HS-5 (cell line): ENCODE results near the gene ZKSCAN4.
A peak's percentile ranks its signal among the peaks of the same experiment; 100 is the strongest.

ENCODE experiments used
- DNase-seq: peaks from one replicate; pipeline ENCODE4 v3.0.0-alpha.2; 2012; ENCODE audit warnings: low read depth

The ZKSCAN4 gene

DNA sequence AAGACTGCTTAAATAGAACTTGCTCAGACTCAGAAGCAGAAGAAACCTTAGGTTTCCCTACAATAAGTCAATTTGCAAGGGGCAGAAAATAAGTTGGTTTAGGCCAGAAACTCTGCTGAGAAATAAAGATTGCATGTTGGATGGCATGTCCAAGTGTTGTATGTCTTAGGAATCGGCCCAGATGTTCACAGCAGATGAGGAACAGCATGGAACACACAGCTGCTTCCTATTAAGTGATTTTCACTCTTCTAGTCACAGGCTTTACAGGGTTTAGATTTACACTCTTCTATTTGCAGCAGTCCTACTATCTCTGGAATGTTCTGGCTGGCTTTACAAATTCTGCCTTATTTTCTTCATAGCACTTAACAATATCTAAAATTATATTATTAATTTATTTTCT is 3.2 kb downstream of the ZKSCAN4 start:
- no peak for DNase-seq

GRCh38 chr6:28245206-28245941 is 6.7 kb downstream of the ZKSCAN4 start:
- DNase-seq = no peak

GRCh38 chr6:28243946-28244345 is 8.1 kb downstream of the ZKSCAN4 start:
- DNase-seq = no peak

DNA sequence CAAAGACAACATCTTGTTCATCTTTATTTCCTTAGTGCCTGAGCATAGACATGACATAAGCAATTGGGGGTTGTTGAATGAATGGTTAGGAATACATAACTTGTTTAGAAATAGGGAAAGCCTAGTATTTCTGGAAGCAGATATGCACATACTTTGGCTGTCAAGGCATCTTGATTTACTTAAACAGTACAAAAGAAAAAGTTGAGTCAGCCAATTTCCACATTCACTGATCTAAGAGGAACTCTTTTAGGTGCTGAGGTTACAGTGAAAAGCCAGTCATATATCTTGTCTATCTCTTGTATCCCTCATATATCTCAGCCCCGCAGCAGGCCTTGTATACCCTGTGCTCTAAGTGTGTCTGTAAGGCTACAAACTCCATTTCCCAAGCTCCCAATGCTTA is 11.6 kb downstream of the ZKSCAN4 start:
- no peak for DNase-seq

- no peak for DNase-seq
Measured at GRCh38 chr6:28239636-28240035, 12.4 kb downstream of the ZKSCAN4 start.

GRCh38 chr6:28235912-28236452 is 16.1 kb downstream of the ZKSCAN4 start:
- DNase-seq = no peak

DNA sequence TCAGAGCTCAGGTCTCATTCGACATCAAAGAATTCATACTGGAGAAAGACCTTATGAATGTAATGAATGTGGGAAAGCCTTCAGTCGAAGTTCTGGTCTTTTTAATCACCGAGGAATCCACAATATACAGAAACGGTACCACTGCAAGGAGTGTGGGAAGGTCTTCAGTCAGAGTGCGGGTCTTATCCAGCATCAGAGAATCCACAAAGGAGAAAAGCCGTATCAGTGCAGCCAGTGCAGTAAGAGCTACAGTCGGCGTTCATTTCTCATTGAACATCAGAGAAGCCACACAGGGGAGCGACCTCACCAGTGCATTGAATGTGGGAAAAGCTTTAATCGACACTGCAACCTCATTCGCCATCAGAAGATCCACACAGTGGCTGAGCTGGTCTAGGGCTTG is 19.3 kb downstream of the ZKSCAN4 start:
- DNase-seq = no peak

- no peak for DNase-seq
Measured at GRCh38 chr6:28226460-28226859, 25.6 kb downstream of the ZKSCAN4 start.

- DNase-seq = peak; percentile 76
Measured at GRCh38 chr6:28225056-28225834, 26.8 kb downstream of the ZKSCAN4 start, which contains the start of gene ZSCAN9. TSS of gene ZSCAN9 (plus strand) at chr6:28225275. CDS start at chr6:28227085, 1,810 bp downstream.

- no peak for DNase-seq
Measured at GRCh38 chr6:28224131-28225055, 27.7 kb downstream of the ZKSCAN4 start.

DNA sequence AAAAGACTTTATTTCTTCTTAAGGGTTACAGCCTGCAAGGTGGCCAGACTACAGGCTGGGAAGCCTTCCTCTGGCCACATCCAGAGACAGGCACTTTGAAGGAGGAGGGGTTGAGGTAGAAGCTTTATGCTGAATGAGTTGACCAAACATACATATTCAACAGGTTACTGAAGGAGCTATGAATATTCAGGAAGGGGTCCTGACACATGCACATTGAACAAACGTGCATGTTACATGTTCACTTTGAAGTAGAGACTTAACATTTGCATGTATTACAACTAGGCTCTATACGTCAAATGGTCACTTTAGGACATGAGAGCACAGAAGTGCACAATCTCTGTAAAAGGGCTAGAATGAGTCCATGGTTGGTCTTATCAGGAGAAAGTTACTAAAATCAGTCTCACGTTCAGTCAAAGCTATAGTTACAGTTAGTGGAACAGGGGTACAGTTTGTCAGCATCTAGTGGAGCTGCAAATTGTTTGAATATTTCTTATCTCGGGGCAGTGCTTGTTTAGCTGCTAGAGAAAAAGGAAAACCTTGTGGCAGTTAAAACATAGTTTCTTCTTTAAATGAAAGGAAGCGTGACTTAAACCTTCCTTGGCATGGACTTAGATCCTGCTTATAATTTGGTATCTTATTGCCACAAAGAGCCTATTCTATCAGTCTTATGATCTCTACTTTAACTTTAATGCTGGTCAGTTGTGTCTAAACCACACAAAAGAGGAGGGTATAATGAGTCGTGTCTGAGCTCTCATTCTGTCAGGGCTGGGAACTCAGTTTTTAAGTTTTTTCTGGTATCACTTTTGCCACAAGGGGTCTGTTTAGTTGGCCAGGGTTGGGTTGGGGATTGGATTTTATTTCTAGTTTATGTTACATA is 31.6 kb downstream of the ZKSCAN4 start:
- no peak for DNase-seq

- DNase-seq = no peak
Measured at GRCh38 chr6:28218312-28219248, 33.5 kb downstream of the ZKSCAN4 start.

DNA sequence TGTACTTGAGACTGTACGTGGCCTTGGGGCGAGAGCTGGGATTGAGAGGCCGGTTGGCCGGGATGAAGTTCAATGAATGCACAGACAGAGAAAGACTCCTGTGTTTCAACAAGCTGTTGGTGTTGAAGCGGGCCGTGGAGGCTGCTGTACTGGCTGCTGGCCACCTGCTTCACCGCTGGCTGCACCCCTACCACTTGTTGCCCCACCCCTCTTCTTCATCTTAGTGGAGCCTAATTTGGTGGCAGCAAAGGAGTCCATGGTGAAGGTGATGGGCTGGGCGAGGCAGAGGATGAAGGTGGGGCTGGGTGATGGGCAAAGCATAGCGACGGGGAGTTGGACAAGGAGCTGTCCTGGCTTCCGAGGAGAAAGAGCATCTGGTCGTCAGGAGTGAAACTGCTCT is 34.2 kb downstream of the ZKSCAN4 start:
- no peak for DNase-seq

- DNase-seq = no peak
Measured at GRCh38 chr6:28215425-28215824, 36.6 kb downstream of the ZKSCAN4 start.

DNA sequence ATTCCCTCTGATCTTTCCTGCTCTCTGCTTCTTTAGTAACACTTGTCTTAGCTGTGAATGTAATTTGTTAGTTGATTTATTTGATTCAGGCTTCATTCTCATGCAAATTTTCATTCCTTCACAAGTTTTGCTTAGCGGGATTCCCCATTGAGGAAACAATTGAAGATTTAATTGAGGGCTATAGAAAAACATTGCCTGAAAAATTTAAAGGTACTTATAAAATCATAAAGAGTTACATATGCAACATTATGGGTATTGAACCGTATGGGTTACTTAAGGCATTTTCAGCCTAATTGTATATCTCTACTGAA is 38.9 kb downstream of the ZKSCAN4 start:
- no peak for DNase-seq

DNA sequence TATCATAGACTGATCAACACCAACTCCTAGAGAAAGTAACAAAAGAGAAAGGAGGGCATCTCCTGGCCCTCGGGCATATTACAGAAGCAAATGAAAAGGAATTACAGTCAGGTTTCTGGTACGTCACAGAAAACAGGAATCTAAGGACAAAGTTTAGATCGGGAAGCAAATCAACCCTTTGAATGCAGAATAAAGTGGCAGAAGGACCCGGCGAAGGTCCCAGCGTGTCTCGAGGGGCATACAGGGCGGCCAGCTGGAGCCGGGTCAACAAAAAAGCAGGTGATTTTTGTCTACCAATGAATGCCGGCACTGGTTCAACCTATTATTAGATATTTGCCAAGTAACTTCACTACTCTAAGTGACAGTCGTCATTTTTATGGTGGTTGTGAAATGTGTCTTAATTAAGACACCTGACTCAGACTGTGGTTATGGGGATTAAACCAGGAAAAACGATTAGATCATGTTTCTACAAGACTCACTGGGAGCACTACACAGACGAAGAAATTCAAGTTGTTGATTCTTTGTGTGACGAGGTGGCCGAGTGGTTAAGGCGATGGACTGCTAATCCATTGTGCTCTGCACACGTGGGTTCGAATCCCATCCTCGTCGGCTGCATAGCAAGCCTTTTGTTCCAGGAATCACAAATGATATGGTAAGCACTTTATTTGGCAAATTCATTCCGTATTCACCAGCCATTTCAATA is 39.4 kb downstream of the ZKSCAN4 start:
- DNase-seq = peak; percentile 70

DNA sequence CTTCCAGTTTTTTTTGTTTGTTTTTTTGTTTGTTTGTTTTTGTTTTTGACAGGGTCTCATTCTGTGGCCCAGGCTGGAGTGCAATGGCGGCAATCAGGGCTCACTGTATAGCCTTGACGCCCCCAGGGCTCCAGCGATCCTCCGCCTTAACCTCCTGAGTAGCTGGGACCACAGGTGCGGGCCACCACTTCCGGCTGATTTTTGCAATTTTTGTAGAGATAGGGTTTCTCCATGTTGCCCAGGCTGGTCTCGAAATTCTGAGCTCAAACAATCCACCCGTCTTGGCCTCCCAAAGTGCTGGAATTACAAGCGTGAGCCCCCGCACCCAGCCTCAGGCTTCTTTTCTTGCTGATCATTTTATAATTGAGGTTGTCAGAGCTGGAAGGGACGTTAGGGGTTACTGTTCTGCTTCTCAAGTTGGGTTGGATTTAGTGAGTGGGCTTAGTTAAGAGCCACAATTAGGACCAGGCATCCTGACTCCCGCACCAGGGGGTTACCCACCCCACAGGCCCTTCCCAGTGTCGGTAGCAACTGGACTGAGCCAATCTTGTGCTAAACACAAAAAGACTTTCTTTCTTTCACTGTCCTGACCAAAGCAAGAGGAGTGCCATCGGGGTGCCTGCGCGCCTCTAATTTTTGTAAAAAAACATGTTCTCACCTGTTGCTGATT is 40.1 kb downstream of the ZKSCAN4 start:
- DNase-seq = no peak

DNA sequence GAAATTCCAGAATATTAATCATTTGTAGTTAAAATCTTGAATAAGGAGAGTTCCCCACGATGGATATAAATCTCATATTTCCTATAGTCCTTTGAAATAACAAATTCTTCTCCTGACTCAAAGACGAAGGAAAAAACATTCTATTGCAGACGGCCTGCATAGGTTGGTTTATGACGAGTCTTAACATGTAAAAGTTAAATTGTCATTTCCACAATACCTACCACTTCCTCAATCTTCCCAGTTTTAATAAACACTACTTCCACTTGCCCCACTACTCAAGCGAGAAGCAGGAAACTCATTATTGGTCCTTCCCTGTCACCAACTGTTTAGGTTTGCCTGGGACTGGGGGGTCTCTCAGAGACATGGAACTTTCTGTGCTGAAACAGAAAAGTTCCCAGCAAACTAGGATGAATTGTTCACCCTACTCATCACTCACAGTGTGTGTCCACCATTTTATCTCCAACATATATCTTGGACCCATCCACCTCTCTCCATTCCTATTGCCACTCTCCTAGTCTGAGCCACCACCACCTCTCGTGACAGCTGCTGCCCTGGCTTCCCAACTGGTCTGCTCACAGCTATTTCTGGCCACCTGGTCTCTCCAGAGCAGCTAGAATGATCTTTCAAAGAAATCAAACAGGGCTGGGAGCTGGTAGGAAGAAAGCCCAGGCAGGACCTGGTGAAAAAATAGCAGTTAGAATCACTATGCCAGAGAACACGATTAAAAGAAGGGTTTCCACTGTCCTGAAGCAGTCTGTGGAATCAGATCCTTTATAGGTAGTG is 42.1 kb downstream of the ZKSCAN4 start:
- no peak for DNase-seq
